Measurements from ENCODE around the gene NNT. TPM values are rescaled to one million over a fixed set of nuclear protein-coding genes. Genes with fewer than 3 reads are reported as not detected.

The NNT gene
- total and polyA plus RNA-seq, 11 donors, result 53.8 to 631 (median 362) TPM

- intact Hi-C loops (cut with DNase I), result no loop called here
- H3K36me3 ChIP-seq, result no peaks in the 10 kb centered on the region
- TF ChIP-seq CTCF (IDR thresholded peaks at IDR 0.05) (no peak), POLR2A (IDR thresholded peaks at IDR 0.05) (no peak)
- ATAC-seq (no peak), DNase-seq (no peak)
- no peak overlapping the region for H3K27ac ChIP-seq
- H3K9me3 ChIP-seq, result peaks cover 0 to 23% (median 7%) of the 10 kb centered on the region in 12 donors
- 80 to 84% (median 81%) methylated on average over 2 of the region's 2 CpGs for WGBS, 4 donors
- H3K27me3 ChIP-seq, result no peaks in the 10 kb centered on the region
- H3K4me3 ChIP-seq, result no peak overlapping the region
- H3K4me1 ChIP-seq, result no peaks in the 10 kb centered on the region
These were observed 150.1 kb downstream of the NNT start for GRCh38 chr5:43753069-43753468.

Other genes with a start within 250 kb of the NNT start
- gene CCL28, start 190.8 kb upstream of the NNT start, total RNA-seq, result 1 to 10 TPM in 1 of 9 donors, under 1 TPM in 7, not detected in 1; 0.12 to 1.6 (median 0.34) TPM
- gene CCL28, start 190.8 kb upstream of the NNT start, polyA plus RNA-seq, result under 1 TPM; 0.06 to 0.30 TPM
- 1 to 10 TPM; 3.8 to 9.5 (median 7.2) TPM for gene TMEM267, start 119.3 kb upstream of the NNT start, total RNA-seq
- 1 to 10 TPM; 4.4 to 6.5 TPM for gene TMEM267, start 119.3 kb upstream of the NNT start, polyA plus RNA-seq
- gene C5orf34, start 88.0 kb upstream of the NNT start, total RNA-seq, result 1 to 10 TPM in 2 of 9 donors, under 1 TPM in 7; 0.19 to 1.6 (median 0.60) TPM
- gene C5orf34, start 88.0 kb upstream of the NNT start, polyA plus RNA-seq, result under 1 TPM; 0.19 to 0.54 TPM
- 100 to 1,000 TPM in 8 of 9 donors, 10 to 100 TPM in 1; 99.8 to 173 (median 140) TPM for gene PAIP1, start 46.1 kb upstream of the NNT start, total RNA-seq
- gene PAIP1, start 46.1 kb upstream of the NNT start, polyA plus RNA-seq, result 100 to 1,000 TPM in 1 of 2 donors, 10 to 100 TPM in 1; 84.7 to 112 TPM

Data from heart left ventricle (tissue), 16 donors.